Measurements from ENCODE around the gene UBR4. TPM values are rescaled to one million over a fixed set of nuclear protein-coding genes. Genes with fewer than 3 reads are reported as not detected.

The UBR4 gene
- total RNA-seq, 1 experiment from 2014 or later: 38.8 TPM

DNA sequence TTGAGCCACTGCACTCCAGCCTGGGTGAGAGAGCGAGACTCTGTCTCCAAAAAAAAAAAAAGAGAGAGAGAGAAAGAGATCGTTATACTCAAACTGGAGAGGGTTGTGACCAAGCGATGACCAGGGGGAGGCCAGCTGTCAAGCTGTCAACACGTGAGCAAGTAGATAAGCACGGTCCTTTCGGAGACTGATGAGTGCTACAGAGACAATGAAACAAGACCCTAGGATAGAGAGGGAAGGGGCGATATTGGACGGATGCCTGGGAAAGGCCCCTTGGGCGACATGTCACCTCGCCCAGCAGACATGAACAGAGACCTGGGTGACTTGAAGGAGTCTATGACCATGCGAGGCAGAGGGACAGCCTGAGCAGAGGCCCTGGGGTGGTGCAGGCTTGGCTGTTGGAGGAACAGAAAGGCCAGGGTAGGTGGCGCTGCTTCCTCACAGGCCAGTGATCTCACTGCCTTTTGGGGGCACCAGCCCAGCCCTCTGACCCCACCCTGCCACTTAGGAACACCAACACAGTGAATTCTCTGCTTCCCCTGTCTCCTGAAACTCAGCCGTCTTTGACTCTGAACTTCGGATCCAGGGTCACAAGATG, 152.8 kb downstream of the UBR4 start:
- in situ Hi-C loops (cut with HindIII; ENCODE audit: low pct_unique_long_range_greater_than_20kb, low sequenced_read_pairs): no loop called here
- no peak for DNase-seq (ENCODE audit: low read depth)

DNA sequence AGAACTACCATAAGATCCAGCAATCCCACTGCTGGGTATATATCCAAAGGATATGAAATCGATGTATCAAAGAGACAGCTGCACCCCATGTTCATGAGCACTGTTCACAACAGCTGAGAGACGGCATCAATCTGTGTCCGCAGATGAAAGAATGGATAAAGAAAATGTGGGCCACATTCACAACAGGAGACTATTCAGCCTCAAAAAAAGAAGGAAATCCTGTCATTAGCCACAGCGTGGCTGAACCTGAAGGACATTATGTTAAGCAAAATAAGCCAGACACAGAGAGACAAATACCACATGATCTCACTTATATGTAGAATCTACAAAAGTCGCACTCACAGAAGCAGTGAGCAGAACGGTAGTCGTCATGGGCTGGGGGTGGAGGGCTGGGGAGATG, 154.4 kb downstream of the UBR4 start:
- in situ Hi-C loops (cut with HindIII; ENCODE audit: low pct_unique_long_range_greater_than_20kb, low sequenced_read_pairs): no loop called here
- no peak for DNase-seq (ENCODE audit: low read depth)

DNA sequence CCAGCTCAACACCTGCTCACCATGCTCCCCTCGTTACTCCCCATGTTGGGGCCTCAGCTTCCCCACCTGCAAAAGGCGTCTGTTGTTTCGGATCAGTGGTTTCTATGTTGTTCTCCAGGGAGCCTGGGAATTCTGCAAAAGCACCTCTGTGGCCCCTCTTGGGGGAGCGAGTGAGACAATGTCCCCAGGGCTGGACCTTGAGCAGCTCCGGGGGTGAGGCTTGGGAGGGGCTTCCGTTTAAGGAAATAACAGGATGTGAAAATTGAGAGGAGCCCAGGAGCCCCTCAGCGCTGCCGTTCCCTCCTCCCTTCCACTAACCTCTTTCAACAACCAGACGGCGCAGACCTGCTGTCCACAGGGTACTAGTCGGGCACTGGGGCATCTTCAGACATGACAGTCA, 155.1 kb downstream of the UBR4 start:
- in situ Hi-C loops (cut with HindIII; ENCODE audit: low pct_unique_long_range_greater_than_20kb, low sequenced_read_pairs): no loop called here

DNA sequence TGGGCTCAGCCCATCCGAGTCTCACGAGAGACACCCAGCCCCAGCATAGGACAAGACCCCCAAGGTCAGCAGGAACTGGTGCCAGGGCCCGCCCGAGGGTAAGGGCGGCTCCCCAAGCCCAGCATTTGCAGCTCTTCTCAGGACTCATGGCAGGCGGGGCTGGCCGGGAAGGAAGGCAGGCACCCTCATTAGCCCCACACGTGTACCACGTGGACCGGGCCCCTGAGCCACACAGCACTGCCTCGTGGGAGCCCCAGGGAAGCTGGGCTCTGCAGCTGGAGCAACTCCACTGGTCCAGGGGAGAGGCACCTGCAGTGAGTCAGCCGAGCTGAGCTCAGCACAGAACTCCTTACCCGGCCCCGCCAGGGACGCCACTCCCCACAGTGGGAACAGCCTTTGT, 155.8 kb downstream of the UBR4 start:
- DNase-seq (ENCODE audit: low read depth): no peak
- in situ Hi-C loops (cut with HindIII; ENCODE audit: low pct_unique_long_range_greater_than_20kb, low sequenced_read_pairs): no loop called here

More for the DNA sequence above, 155.1 kb downstream of the UBR4 start:
- DNase-seq (ENCODE audit: low read depth): no peak

- in situ Hi-C loops (cut with HindIII; ENCODE audit: low pct_unique_long_range_greater_than_20kb, low sequenced_read_pairs): no loop called here
- DNase-seq (ENCODE audit: low read depth): no peak
Observed at GRCh38 chr1:19053486-19053885, 156.6 kb downstream of the UBR4 start.

DNA sequence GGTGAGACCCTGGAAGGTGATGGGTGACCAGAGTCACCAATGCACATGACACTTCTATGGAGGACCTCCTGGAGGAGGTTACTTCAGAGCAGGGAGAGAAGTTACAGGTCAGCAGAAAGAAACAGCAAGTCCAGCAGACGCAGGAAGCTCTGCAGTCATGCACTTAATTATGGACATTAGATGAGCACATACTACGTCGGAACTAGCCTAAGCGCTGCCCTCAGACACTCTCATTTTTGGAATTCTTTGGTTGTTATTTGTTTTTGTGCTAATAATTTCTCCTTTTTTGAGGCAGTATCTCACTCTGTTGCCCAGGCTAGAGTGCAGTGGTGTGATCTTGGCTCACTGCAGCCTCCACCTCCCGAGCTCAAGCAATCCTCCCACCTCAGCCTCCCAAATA, 160.3 kb downstream of the UBR4 start:
- DNase-seq (ENCODE audit: low read depth): no peak
- in situ Hi-C loops (cut with HindIII; ENCODE audit: low pct_unique_long_range_greater_than_20kb, low sequenced_read_pairs): no loop called here

GRCh38 chr1:19049128-19049768, 160.8 kb downstream of the UBR4 start:
- in situ Hi-C loops (cut with HindIII; ENCODE audit: low pct_unique_long_range_greater_than_20kb, low sequenced_read_pairs): no loop called here
- DNase-seq (ENCODE audit: low read depth): no peak

- DNase-seq (ENCODE audit: low read depth): no peak
- in situ Hi-C loops (cut with HindIII; ENCODE audit: low pct_unique_long_range_greater_than_20kb, low sequenced_read_pairs): no loop called here
Observed at GRCh38 chr1:19046972-19047731, 162.9 kb downstream of the UBR4 start.

DNA sequence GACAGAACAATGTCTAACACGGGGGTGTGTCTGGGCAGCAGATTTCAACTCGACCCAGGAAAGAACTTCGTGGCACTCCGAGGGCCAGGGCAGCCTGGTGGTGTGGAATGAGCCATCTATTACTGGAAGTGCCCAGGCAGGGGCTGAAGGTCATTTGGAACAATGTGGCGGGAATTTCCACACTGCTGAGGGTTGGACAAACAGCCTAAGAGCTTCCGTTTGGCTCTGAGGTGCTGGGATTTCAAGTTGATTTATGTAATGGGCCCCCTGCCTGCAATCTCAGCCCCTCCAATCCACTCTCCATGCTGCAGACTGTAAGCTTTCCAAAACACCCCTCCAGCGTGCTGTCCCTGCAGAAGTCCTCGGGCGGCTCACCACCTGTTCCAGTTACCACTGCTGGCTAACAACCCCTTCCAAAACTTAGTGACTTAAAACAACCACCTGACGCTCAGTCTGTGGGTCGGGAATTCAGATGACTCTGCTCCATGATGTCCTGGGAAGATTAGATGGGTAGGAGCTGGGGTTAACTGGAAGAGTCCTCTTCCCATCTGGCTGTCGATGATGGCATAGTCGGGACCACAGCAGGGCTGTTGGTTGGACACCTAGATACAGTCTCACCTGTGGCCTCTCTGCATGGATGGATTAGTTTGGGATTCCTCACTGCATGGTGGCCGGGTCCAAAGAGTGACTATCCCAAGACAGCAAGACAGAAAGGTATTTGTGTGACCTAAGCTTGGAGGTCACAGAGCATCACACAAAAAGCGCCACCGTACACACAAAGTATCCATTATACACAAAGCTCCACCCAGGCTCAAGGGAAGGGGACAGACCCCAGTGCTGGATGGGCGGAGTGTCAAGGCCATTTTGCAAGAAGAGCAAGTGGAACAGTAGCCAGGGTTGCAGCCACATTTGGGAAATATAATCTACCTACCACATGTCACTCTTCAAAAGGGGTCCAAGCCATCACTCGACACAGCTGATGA, 163.9 kb downstream of the UBR4 start:
- in situ Hi-C loops (cut with HindIII; ENCODE audit: low pct_unique_long_range_greater_than_20kb, low sequenced_read_pairs): no loop called here
- peak; percentile 25 for DNase-seq (ENCODE audit: low read depth)

- in situ Hi-C loops (cut with HindIII; ENCODE audit: low pct_unique_long_range_greater_than_20kb, low sequenced_read_pairs): no loop called here
- DNase-seq (ENCODE audit: low read depth): no peak
Observed at GRCh38 chr1:19044975-19045831, 164.9 kb downstream of the UBR4 start.

GRCh38 chr1:19044471-19044870, 165.6 kb downstream of the UBR4 start:
- DNase-seq (ENCODE audit: low read depth): no peak
- in situ Hi-C loops (cut with HindIII; ENCODE audit: low pct_unique_long_range_greater_than_20kb, low sequenced_read_pairs): no loop called here

DNA sequence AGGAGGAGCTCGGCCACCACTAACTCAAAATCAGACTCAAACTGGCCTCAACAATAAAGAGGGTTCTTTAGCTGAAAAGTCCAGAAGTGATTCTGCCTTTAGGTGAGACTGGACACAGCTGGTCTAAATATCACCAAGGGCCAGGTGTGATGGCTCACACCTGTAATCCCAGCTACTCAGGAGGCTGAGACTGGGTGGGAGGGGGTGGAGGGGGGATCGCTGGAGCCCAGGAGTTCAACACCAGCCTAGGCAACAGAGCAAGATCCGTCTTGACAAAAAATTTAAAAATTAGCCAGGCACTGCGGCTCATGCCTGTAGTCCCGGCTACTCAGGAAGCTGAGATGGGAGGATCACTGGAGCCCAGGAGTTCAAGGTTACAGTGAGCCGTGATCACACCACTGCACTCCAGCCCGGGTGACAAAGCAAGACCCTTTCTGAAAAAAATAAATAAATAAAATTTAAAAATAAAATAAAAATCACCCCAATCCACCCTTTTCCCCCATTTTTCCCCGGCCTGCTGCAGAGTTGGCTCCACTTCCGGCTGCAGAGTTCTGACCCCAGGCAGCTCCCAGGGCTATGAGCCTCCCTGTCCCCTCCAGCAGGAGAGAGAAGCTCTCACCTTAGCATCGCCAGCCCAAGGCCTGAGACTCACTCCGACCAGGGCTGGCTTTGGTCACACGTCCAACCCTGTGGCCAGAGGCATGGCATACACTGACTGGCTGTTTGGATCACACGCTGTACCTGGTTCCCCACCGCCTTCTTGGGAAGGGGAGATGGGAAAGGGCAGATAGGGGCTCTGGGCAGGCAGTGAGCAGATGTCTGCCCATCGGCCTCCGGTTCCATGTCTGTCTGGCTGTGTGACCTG, 166.3 kb downstream of the UBR4 start:
- DNase-seq (ENCODE audit: low read depth): no peak
- in situ Hi-C loops (cut with HindIII; ENCODE audit: low pct_unique_long_range_greater_than_20kb, low sequenced_read_pairs): no loop called here

- in situ Hi-C loops (cut with HindIII; ENCODE audit: low pct_unique_long_range_greater_than_20kb, low sequenced_read_pairs): no loop called here
- no peak for DNase-seq (ENCODE audit: low read depth)
Observed at GRCh38 chr1:19042675-19043578, 167.1 kb downstream of the UBR4 start.

GRCh38 chr1:19040010-19040680, 169.9 kb downstream of the UBR4 start:
- no peak for DNase-seq (ENCODE audit: low read depth)
- in situ Hi-C loops (cut with HindIII; ENCODE audit: low pct_unique_long_range_greater_than_20kb, low sequenced_read_pairs): no loop called here

- no peak for DNase-seq (ENCODE audit: low read depth)
Observed at GRCh38 chr1:19038732-19039131, 171.3 kb downstream of the UBR4 start.

More at GRCh38 chr1:19038732-19039131, 171.3 kb downstream of the UBR4 start:
- in situ Hi-C loops (cut with HindIII; ENCODE audit: low pct_unique_long_range_greater_than_20kb, low sequenced_read_pairs): no loop called here

All from Caki2 (cell line).